ENCODE measurements around the gene TNS4. TPM values are rescaled to one million over a fixed set of nuclear protein-coding genes. Genes with fewer than 3 reads are reported as not detected.

Gene TNS4
- total RNA-seq, 1 experiment from 2014 or later: 0.14 TPM

DNA sequence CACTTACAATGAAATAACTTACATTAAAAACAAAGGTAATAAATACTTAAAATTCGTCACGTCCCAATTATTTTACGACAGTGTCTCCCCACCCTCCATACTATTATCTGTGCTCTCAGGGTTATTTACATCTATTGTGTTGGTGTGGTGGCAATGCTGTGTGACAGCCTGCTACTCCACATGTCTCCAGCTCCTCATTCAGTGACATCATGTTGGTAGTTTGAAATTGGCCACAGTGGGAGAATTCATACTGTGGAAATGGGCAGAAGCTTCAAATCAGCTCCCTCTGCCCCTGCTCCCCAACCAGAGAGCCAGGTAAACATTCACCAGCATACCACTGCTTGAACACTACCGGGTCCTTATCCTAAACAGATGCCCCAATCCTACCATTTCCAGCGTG is 6.3 kb downstream of the TNS4 start:
- no peak for DNase-seq (ENCODE audit: low spot score)

DNA sequence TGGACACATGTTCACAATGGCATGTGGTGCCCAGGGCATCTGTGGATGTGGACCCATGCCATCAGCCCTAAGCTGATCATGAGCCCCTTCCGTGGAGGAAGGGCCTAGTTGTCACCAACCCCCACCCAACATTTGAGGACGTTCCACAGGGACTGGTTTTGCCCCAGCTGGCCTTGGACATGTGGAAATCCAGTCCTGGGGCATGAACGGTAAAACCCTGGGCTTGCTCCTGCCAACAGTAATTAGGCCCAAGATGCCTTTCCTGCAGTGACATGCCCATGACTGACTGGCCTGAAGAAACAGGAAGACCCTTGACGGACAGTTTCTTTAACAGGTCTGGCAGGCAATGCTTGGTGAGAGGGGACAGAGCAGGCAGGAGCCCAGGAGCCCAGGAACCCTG is 7.7 kb downstream of the TNS4 start:
- no peak for DNase-seq (ENCODE audit: low spot score)

DNA sequence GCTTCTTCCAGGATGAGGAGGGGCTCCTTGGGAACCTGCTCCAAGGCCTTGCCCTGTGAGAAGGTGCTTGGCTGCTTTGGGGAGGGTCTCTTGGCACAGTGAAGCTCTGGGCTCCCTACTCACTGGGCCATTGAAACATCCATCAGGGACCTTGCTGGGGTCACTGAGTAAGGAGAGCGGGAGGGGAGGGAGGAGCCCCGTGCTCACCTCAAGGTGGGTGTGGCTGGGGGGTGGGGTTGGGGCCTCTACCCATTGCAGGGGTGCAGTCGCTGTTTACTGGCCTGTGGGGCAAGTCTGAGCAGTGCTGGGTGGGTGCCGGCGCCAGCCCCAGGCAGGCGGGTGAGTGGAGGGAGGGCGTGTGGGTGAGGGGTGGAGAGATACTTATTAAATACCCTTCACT is 9.9 kb downstream of the TNS4 start:
- no peak for DNase-seq (ENCODE audit: low spot score)

DNA sequence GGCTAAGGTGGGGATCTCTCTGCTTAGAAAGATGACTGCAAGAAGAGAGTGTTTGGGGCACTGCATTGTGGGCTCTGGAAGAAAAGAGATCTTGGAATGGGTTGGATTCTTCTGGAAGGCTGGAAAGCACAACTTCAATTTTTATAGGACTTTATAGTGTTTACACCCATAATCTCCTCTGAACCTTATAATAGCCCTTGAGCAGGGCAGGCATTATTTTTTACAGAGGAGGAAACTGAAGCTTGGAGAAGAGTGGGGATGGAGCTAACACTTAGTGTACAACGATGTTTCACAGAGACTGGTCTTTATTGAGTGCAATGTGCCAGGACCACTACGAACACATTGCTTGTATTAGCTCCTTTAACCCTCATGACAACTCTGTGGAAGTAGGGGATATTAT is 10.4 kb downstream of the TNS4 start:
- DNase-seq (ENCODE audit: low spot score): no peak

DNA sequence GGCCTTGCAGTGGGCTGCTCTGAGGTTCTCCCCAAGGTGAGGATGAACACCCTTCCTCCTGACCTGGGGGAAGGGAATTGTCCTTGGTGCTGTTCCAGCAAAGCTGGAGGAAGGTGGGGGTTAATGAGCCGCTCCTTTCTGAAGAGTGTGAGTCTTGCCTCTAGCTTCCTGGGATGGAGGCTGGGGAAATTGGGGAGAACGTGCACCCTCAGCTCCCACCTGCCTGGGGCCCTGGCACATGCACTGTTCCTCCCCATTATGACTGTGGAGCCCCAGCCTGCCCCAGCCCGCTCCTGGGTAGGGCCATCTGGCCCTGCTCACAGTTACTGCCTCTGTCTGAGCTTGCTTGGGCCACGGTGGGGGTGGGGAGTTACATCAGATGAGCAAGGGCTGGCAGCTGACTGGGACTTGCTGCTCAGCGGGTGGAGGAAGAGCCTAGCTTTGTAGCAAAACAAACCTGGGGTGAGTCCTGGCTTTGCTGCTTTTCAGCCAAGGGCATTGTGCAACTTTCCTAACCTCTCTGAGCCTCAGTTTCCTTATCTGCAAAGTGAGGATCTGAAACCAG is 11.1 kb downstream of the TNS4 start:
- no peak for DNase-seq (ENCODE audit: low spot score)

DNA sequence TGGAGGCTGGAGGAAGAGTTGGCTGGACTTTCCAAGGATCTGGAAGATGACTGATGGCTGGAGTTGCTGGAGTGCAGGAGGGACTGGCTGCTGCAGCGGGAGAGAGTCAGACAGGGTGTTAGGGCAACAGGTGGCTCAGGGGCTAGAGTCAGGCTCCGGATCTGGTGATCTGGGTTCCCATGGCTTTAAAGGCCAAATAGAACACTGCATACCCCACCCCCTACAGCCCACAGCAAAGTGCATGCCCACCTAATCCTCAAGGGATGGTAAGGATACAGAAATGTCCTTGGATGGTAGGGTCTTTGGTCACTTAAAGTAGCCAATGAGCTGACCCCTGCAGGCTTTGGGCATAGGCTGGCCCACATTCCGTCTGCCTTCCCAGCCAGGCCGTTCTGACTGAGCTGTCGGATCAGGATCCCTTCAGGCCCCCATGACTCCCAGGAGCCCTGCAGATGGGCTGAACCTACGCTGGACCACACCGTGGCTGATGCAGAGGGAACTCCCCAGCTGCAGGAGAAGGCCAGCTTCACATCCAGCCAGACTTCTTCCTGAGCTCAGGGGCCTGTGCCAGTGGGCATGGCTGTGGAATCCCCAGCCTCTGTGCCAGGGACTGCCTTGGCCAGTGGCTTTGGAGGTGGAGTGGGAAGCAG is 13.9 kb downstream of the TNS4 start:
- no peak for DNase-seq (ENCODE audit: low spot score)

DNA sequence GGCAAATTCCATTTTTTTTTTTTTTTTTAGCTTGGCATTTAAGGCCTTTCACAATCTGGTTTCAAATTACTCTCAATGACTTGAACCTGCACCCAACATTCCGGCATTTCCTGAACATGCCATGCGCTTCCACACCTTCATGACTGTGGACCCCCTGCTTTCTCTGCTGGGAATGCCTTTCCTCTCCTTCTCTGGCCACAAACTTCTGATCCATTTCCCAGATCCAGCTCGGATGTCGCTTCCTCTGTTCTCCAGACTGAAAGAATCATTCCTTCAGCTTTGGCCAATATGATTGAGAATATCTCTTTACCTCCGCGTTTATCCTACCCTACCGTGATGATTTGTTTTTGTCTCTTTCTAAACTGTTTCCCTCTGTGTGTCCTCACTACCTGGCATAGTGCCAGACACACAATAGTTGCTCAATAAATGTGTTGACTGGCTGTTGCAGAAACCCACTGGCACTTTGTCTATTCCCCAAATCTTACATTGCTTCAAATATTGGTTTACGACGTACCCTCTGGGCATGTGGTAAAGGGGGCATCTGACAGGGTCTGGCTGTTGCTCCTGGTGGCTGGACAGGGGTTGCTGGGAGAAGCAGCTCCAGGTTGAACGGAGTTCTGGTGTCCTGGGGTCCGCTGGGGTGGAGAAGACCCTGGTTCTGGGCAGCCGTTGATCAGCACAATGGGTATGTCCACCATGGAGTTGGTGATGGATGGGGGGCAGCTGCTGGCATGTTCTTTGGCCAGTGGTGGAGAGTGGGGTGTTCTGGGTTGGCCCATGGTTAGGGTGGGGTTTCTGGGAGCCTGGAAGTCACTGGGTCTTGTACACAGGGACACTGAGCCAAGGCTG is 14.7 kb downstream of the TNS4 start:
- peak; percentile 74 for DNase-seq (ENCODE audit: low spot score)

DNA sequence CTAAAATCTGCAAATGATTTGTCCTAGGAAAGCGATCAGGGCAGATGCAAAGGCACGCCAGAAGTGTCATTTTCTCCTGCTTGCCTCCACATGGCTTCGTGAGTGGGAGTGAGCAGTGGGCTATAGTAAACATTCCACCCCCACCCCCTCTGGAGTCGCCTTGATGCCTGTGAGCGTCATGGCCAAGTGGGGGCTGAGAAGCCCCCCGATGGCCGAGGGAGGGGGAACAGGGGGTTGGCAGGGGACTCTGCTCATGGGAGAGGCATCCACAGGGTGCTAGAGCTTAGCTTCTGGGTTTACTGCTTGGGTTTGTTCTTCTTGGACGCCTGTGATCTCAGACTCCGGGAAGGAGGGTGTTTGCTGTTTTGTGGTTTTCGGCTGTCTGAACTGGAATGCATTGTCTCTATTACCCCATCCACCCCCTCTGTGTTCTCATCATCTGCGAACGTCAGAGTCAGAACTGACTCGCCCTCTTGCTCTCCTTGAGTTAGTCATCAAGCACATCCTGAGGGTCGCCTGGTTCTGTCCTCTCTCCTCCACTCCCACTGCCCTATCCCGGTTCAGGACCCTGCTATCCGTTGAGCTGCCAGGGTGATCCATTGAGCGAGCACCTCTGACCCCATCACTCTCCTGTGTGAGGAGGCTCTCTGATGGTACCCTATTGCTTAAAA is 15.4 kb downstream of the TNS4 start:
- peak; percentile 98 for DNase-seq (ENCODE audit: low spot score)

DNA sequence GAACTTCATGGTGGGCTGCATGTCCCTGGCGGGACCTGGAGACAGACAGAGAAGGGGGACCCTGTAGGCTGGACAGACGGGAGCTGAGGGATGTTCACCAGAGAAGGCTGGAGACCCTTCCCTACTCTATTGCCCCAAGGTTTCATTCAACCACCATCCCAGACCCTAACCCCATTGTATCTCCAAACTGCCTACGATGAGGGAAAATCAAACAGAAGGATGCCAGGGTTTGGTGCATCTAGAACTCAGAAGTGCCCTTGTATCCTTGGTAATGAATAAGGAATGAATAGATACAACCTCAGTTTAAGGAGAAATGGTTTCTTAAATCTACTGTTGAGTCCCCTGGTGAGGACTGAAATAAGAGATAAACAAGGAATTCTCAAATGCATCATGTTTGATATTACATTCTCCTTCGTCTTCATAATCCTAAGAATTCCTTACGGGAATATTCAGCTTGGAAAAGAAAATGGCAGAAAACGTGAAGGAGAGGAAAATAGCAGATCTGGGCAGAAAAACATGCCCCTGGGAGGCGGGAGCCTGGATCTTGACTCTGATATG is 16.4 kb downstream of the TNS4 start:
- no peak for DNase-seq (ENCODE audit: low spot score)

DNA sequence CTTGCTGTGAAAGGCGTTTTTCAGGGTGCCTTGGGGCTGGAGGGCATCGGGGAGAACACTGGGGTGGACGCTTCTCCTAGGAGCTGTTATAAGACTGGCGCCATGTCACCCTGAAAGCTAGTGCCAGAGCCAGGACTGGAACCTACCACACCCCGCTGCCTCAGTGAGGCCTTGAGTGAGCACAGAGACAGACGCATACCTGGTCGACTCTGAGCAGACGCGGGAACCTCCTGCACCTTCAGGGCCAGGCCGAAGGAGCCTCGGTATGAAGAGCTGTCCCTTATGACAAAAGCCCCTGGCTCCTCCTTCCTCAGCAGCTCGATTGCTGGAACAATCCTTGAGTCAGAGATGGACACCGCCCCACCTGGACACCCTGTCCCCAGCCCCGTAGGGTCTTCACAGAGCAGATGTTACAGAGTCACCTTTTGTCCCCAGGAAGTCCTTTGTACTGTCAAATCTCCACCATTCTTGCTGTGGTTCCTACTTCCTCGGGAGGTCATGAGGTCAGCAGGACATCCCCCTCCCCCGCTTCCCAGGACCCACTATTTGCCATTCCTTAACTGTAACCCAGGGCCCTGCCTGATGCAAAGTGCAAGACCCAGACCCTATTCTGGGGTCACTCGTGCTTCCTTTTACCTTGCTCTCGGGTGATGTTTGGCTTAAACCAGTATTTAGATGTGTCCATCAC is 17.0 kb downstream of the TNS4 start:
- no peak for DNase-seq (ENCODE audit: low spot score)

DNA sequence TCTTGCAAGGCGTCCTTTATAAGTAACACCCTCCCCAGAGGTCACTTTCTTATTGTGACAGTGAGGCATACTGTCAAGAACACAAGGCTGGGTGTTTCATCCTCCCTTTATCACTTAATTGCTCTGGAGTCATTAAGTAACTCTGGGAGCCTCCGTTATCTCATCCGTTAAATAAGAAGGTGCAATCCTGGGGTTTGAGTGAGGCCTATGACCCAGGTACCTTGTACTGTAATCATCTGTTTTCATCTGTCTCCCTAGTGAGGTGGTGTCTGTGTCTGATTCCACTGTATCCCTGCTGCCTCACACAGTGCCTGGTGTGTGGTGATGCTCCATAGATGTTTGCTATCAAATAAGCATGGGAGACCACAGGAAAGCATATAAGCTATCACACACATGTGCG is 17.7 kb downstream of the TNS4 start:
- no peak for DNase-seq (ENCODE audit: low spot score)

DNA sequence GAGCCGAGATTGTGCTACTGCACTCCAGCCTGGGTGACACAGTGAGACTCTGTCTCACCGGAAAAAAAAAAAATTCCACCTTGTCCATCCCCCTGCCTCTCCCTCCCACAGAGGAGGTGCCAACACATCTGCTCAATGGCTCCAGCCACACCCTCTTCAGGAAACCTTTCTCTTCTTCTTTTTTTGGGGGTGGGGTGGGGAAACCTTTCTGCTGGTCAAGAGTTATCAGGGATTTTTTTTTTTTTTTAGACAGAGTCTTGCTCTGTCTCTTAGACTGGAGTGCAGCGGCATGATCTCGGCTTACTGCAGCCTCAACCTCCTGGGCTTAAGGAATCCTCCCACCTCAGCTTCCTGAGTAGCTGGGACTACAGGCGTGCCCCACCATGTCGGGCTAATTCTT is 18.7 kb downstream of the TNS4 start:
- peak; percentile 61 for DNase-seq (ENCODE audit: low spot score)

DNA sequence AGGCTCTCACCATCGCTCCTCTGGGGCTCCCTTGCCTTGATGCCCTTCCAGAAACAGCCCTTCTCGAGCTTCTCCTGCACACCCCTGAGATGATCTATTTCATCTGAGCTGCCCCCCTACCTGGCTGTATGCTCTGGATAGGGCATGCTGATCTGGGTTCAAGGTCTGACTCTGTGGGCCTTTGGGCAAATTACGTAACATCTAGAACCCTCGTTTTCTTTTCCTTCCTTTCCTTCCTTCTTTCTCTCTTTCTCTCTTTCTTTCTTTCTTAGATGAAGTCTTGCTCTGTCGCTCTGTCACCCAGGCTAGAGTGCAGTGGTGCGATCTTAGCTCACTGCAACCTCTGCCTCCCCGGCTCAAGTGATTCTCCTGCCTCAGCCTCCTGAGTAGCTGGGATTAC is 20.3 kb downstream of the TNS4 start:
- DNase-seq (ENCODE audit: low spot score): no peak

DNA sequence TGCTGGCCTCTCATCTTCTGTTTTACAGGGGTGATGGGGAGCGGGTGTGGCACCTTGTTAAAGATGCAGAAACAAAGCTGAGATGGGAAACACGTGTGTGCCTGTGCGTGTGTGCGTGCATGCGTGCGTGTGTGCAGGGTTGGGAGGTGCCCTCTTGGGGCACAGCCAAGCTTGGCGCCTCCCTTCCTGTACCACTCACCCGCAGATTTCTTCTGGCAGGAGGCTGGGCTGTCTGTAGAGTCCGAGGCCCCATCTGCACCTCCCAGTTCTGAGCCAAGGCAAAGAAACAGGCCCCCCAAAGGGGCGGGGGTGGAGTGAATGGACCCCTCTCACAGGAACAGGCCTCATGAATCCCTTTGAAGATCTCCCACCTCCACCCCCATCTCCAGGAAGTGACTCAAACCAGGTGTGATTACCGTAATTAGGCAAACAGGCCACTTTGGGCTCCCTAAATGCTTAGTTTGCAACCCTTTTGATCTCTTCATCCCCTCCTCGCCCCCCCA is 20.9 kb downstream of the TNS4 start:
- peak; percentile 47 for DNase-seq (ENCODE audit: low spot score)

DNA sequence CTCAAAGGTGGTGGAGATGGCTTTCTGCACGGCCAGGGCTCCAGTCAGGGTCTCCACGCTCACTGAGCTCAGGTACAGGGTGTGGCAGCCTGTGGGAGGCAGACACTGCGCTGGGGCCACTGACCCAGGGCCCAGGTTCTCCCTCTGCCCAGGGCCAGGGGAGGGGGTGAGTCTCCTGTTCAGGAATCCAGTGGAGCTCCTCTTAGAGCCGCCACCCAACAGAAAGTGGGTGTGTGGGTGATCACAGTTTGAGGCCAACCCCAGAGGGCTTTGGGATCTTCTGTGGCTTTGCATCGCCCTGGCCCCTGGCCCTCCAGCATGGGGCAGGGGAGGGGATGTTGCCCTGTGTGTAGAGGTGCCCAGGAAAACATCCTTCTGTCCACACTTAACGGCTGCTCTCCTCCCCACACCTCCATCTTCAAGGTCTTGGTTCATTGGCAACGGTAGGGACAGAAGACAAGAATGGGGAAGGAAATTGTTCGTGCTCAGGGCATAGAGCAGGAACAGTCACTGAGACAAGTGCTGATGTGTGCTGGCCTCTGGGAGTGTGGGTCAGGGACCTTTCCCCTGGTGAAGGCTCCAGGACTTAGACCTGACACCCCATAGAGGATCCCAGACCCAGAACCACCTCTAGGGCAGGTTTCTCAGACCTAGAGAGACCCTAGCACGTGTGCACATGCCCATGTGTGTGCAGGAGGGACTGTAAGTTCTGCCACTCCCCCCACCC is 21.5 kb downstream of the TNS4 start:
- no peak for DNase-seq (ENCODE audit: low spot score)

DNA sequence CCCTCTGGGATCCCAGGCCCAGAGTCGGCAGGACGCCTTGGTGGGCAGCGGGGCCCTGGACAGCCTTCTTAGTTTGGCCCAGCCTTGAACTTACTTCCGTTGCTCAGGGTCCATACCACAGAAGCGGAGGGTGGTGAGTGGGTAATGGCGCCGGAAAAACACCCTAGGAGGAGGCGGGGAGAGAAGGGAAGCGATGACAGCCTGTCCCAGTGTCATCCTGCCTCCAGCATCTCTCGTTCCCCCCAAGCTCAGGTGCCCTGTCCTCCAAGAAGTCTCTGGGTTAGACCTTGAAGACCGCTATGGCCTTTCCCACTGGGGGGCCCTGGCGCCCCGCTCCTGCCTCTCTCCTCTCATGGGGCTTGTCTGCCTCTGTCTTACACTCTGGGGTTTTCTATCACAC is 22.9 kb downstream of the TNS4 start:
- DNase-seq (ENCODE audit: low spot score): no peak

DNA sequence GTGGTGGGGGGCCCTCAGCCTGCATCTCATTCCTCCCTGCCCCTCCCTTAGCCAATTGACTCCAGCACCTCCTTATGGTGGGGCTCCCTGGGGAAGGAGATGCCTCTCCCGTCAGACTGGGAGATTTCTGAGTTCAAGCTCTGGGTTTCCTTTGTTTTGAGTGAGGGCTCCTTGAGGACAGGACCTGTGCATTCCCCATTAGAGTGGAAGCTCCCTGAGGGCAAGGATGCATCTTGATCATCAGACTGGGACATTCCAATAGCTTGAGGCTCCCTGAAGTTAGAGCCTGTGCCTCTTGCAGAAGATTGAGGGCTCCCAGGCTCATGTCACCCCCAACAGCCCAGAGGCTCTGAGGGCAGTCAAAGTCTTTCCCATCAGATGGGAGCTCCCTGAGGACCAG is 23.6 kb downstream of the TNS4 start:
- DNase-seq (ENCODE audit: low spot score): no peak

DNA sequence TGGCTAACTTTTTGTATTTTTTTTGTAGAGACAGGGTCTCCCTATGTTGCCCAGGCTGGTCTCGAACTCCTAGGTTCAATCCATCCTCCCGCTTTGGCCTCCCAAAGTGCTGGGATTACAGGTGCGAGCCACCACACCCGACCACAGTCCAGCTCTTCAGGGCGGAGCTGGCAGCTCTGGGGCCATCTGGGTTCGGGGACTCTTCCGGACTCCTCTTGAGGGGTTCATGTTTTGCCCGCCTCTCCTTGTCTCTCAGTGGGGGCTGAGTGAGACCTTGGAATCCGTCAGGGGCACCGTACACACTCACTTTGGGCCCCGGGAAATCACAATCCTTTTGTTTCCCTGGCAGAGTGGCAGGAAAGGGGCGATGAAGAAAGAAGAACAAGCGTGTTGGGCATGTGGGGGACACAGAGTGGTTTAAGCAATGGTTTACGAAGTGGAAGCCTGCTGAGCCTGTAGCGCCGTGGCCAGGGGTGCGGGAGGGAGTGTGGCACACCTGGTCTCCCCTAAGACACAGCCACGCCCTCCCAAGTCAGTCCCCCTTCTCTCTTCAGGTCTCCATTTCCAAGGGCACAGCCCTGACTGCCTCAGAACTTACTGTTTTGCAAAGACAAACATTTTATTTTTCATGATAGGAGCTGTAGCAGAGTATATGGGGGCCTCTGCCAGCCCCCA is 26.1 kb downstream of the TNS4 start:
- DNase-seq (ENCODE audit: low spot score): no peak

DNA sequence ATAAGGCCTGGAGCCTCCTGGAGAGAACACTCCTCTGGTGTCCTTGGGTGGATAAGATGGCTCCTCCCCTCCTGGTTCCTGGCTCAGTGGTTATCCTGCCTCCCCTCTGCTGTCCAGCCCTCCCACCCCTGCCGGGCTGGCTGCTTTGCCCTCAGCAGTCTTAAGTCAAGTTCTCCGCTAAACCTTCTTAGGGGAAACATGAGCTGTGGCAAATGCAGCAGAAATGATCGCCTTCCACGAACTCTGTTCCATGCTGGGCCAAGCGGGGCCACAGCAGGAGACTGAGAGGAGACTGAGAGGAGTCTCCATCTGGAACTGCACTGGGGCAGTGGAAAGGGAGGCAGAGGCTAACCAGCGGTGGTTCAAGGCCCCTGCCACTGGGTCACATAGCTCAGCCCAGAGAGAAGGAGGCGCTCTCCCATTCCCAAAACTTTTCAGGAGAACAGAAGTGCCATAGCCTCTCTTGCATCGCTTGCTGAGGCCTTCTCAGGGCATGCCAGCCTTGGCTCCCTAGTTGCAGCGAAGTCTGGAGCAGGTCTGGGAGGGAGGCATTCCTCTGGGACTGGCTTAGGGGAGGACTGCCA is 26.9 kb downstream of the TNS4 start:
- no peak for DNase-seq (ENCODE audit: low spot score)

Data from A172 (cell line).